IPS DF 6.9 (cell line): ENCODE measurements around the gene PPP1R7.

Source experiments
- DNase-seq: peaks from one replicate; pipeline ENCODE4 v3.0.0-alpha.2; 2013; ENCODE audit warnings: low read depth, low spot score
- H3K27ac ChIP-seq: one replicate; pipeline ENCODE4 v1.5.1; 2013; ENCODE audit warnings: low read length, control low read depth
- H3K27me3 ChIP-seq: 2 replicates; pipeline ENCODE4 v1.6.1; 2013; ENCODE audit warnings: mild to moderate bottlenecking, low read length; ENCODE audit not compliant: control insufficient read depth, insufficient read depth
- H3K36me3 ChIP-seq: 2 replicates; pipeline ENCODE4 v1.6.1; 2013; ENCODE audit warnings: low read length; ENCODE audit not compliant: control insufficient read depth, insufficient read depth
- H3K4me1 ChIP-seq: 2 replicates; pipeline ENCODE4 v1.6.1; 2013; ENCODE audit warnings: low read length; ENCODE audit not compliant: control insufficient read depth, insufficient read depth
- H3K4me3 ChIP-seq: 2 replicates; pipeline ENCODE4 v1.5.1; 2013; ENCODE audit warnings: mild to moderate bottlenecking, low read length
- H3K9me3 ChIP-seq: 2 replicates; pipeline ENCODE4 v1.6.1; 2013; ENCODE audit warnings: low read length, inconsistent platforms; ENCODE audit not compliant: control insufficient read depth, insufficient read depth
- WGBS: extraction: QIAGEN DNeasy Blood & Tissue Kit; methylation state at CpG from one replicate; pipeline ENCODE4 v1.1.7; 2013; ENCODE audit warnings: mixed read lengths, missing lambda C conversion rate; ENCODE audit not compliant: insufficient read length, insufficient coverage; 5-methylcytosine and 5-hydroxymethylcytosine counted together

PPP1R7 gene

GRCh38 chr2:241229563-241230401 is 79.5 kb downstream of the PPP1R7 start:
- DNase-seq, result no peak
- Histone ChIP-seq H3K36me3 (peaks cover 41% of the 10 kb centered on the region), H3K27me3 (no peaks in the 10 kb centered on the region), H3K4me1 (no peaks in the 10 kb centered on the region), H3K27ac (no peak overlapping the region), H3K9me3 (no peaks in the 10 kb centered on the region), H3K4me3 (no peak overlapping the region)
- WGBS, result no CpG with 5 or more reads among the region's 29 CpGs

GRCh38 chr2:241230435-241230834 is 80.2 kb downstream of the PPP1R7 start:
- no CpG with 5 or more reads among the region's 19 CpGs for WGBS
- no peak for DNase-seq
- Histone ChIP-seq H3K9me3 (no peaks in the 10 kb centered on the region), H3K4me3 (no peak overlapping the region), H3K27ac (no peak overlapping the region), H3K4me1 (no peaks in the 10 kb centered on the region), H3K36me3 (peaks cover 47% of the 10 kb centered on the region), H3K27me3 (no peaks in the 10 kb centered on the region)

- WGBS, result no CpG with 5 or more reads among the region's 13 CpGs
- DNase-seq, result no peak
- Histone ChIP-seq H3K4me3 (no peak overlapping the region), H3K27me3 (no peaks in the 10 kb centered on the region), H3K27ac (no peak overlapping the region), H3K9me3 (no peaks in the 10 kb centered on the region), H3K4me1 (no peaks in the 10 kb centered on the region), H3K36me3 (peaks cover 61% of the 10 kb centered on the region)
Measured at GRCh38 chr2:241232736-241233575, 82.7 kb downstream of the PPP1R7 start.
